ENCODE measurements around the gene ADCY1.

The ADCY1 gene

DNA sequence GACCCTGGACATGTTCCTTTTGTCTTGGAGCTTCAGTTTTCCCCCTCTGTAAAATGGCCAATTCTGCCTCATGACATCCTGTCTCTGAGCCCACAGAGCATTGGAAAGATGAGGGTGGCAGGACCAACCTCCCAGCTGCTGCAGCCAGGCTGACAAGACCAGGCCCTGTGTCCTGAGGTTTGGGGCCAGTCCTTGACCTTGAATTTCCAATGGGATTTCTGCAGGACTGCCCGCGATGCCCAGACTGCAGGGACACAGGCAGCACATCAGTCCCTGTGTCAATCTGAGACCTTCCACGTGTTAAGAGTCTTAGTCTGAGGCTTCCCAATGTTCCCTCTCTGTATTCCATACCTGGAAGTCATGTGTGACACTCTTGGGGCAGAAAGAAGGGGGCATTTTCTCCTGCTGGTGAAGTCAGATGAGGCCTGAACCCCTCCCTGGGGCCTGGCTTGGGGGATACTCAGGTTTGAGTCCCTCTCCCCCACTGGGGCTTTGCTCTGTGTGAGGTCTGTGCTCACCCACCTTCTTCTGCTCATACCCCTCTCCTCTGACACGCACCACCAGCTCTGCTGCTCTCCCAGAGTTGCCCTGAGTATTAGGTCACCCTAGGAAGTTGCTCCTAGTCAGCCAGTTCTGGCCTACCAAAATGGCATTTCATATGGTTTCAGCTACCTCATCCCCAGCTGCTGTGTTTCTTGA, 79.2 kb downstream of the ADCY1 start:
- DNase-seq: no peak

DNA sequence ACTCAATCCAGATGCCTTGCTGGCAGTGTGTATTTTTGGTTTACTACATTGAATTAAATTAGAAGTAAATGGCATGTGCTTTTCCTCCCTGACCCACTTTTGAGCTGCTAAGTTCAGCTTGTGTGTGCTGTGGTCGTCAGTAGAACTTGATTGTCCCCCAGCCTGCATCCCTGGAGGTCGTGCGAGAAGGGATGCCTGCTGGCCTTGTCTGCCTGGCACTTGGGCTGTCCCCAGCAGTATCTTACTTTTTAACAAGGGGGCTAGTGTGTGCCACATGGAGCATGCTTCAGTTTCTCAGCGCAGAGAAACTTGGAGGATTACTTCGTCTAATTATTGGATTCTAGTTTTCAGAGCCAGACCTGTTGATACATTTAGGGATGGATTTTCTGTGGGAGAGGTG, 80.2 kb downstream of the ADCY1 start:
- no peak for DNase-seq

DNA sequence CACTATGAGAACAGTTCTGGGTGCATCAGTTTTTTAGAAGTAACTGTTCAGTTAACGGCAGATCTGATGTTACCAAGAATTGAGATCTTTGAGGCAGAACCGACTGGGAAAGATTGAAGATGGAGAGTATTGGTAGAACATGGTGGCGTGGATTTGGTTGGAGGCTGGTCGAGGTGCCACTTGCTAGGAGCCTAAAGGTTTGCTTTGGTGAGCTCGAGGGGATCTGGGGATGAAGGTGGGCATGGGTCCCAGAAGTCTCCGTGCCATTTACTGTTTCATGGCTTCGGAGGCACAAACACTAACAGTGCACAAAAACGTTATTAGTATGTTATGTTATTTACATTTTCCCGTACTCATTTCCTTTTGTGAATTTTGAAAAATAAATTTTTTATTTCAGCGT, 81.4 kb downstream of the ADCY1 start:
- no peak for DNase-seq

DNA sequence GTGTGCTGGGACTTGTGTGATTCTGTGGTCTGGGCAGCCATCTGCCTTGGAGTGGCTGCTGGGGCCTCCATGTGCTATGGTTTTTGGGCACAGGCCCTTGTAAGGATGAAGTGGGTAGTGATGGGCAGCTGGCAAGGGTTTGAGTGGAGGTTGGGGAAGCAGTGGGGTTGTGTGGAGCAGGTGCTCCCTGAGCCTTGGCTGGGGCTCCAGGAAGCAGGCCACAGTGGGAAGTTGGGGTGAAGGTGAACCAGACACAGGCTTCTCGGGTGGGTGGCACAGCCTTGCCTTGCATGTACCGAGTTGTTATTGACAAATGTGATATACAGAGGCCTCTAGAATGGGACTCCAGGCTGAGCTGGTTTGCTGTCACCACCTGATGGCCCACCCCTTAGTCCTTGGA, 82.3 kb downstream of the ADCY1 start:
- no peak for DNase-seq

DNA sequence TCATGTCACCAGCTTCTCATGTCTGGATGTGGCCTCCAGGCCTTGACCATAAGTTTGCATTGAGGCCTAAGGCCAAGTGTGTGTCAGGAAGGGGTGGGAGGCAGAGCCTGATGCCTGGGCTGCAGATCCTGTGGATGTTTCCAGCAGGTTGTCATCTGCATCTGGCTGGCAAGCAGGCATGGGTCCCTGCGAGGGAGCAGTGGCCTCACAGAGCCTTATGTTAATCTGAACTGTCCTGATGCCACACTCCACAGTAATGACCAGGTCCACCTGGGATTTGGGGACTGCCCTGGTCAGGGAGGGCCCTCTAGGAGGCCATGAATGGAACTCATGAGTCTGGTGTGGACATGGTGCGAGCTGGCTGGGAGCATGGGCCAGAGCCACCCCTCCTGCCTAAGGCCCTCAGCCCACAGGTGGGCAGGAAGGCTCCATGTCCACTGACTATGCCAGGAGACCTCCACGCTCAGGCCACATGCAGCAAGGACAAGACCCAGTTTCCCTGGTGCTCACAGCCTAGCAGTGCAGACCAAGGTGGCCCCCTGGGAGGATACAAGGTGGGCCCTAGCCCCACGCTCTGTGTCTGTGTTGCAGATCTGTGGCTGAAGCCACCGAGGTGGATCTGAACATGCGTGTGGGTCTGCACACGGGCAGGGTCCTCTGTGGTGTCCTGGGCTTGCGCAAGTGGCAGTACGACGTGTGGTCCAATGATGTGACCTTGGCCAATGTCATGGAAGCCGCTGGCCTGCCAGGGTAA, 83.1 kb downstream of the ADCY1 start:
- DNase-seq: no peak

DNA sequence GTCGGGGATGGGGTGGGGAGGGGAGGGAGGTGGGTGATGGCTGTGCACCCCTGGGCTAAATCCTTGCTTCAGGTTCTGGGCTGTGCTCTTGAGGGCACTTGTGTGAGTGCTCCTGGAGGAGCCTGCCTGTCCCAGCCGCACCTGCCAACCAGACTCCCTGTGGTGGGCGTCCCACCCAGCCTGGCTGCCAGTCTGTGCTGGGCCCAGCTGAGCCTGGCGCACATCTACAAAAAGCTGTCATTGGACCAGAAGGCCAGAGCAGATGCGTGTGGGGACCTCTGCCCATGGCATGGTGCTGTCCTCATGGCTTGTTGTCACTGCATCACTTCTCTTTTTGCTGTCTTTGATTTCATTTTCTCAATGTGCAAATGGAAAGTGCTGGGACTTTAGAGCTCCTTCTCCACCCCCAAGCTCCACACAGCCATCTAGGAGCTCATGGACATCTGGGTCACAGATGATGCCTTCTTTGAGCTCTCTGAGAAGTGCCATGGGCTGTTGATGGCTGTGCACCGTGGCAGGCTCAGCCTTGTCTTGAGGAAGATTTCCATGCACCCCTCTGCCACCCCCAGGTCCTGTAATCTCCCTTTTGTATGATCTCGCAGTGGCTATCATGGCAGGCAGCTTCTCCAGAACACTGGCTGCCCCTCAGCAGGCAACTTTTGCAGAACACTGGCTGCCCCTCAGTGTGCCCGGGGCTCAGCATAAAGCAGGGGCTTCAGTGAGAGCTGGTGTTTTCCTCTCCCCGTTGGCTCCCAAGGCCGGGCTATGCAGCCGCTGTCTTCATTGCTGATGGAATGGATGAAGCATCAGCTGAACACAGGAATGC, 83.9 kb downstream of the ADCY1 start:
- no peak for DNase-seq

DNA sequence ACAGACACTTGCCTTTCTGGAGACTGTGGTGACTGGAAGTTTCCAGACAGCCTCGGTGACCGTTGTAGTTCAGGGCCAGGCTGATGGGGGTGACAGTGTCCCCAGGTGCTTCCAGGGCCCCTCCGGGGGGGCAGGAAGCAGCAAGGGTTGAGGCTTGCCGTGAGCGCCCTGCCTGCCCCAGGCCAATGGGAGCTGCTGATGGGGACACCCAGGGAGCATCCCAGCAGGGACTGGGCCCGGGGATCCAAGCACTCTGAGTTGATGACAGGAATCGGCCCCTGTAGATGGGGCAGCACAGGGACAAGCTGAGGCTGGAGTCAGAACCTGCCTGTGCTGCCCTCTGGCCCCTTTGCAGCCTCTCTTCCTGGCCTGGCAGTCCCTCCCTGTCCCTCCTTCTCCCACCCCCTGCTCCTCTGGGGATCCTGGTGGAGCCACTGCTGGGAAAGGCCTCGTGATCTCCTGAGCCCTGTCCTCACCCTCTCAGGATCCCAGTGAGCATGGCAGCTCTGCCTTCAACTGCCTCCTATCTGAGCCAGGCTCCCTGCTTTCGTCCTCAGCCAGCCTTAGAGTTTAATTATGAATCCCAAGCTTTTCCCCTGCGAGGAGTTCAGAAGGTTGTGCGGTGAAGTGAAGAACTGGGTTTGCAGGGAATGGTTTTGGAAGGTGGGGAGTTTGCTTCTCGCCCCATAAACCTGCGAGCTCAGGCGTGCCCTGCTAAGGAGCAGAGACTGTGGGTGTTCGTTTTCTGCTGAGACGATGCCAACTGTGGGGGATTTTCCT, 84.7 kb downstream of the ADCY1 start:
- DNase-seq: no peak

DNA sequence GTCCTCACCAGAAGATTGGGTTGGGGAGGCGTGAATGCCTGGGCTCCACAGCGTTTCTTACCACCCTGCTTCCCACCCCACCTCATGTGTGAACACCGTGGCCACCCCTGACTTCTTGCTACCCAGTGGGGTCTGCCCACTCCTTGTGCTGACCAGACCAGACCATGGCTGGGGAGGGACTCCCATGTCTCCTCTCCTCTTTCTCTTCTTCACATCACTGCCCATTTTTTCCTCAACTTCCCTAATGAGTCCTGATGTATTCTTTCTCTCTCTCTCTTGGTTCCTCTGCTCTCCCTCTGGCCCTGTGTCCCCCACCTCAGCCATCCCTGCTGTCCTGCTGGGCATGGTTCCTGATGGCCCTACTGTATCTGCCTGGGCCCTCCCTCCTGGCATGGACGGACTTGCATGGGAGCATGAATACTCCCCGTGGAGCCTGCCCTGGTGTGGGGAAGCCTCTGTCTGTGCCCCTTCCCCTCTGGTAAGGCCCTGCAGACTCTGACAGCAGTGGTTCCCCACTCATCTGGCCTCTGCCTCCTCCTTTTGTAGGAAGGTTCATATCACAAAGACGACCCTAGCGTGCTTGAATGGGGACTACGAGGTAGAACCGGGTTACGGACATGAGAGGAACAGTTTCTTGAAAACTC, 85.5 kb downstream of the ADCY1 start:
- DNase-seq: no peak

DNA sequence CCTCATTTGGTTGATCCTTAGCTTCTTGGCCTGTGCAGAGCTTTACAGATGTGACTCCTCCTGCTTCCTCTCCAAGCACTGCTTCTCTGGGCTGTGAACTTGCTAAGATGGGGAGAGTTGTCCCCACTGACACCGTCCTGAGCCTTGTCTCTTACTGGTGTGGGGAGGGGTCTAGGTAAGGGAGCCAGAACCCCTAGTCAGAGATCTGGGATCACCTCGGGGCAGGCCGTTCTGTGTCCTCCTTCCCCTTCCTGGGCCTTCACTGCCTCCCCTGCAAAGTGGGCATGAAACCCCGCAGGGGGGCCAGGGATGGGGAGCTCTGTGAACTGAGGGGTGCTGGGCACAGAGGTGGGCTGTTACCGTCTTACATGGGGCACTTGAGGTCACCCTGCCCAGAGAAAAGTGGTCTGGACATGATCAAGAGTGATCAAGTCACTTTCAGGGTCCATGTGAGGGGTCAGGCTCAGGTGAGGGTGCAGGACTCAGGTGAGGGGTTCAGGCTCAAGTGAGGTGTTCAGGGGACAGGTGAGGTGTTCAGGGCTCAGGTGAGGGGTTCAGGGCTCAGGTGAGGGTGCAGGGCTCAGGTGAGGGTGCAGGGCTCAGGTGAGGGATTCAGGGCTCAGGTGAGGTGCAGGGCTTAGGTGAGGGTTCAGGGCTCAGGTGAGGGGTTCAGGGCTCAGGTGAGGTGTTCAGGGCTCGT, 86.2 kb downstream of the ADCY1 start:
- peak; percentile 13 for DNase-seq

DNA sequence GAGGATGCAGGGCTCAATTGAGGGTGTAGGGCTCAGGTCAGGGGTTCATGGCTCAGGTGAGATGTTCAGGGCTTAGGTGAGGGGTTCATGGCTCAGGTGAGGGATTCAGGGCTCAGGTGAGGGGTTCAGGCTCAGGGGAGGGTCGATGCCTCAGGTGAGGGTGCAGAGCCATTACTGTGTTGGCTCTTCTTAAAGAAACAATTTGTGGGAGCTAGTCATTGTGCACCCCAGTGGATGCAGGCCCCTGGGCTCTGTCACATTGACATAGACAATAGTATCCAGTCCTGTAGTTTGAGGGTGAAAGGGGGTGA, 86.7 kb downstream of the ADCY1 start:
- peak; percentile 8 for DNase-seq

DNA sequence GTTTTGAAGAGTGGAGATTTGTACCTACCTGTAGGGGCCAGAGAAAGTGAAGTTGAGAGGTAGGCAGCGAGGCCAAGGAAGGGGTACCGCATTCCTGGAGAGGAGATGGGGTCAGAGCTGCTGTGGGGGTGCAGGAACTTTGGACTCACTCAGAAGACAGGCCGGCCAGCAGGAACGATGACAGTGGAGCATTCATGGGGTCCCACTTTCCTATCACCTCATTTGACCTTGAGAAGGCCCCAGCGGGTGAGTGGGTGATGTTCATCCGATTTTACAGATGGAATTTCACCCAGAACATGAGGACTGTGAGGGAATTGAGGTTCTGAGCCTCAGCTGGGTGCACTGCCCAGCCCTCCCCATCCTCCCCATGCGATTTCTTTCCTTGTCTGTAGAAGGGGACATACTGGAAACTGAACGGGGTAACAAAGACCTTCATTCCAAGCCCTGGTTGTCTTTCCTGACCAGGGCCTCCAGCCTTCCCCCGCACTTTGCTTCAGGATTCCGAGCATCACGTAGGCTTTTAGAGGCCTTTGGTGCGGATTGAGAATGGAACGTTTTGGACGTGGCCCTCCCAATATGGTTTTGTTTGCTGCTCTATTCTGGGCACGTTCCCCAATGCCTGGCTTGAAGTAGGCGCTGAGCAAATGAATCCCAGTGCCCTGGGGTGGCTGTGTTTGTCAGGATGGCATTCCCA, 87.3 kb downstream of the ADCY1 start:
- peak; percentile 15 for DNase-seq

DNA sequence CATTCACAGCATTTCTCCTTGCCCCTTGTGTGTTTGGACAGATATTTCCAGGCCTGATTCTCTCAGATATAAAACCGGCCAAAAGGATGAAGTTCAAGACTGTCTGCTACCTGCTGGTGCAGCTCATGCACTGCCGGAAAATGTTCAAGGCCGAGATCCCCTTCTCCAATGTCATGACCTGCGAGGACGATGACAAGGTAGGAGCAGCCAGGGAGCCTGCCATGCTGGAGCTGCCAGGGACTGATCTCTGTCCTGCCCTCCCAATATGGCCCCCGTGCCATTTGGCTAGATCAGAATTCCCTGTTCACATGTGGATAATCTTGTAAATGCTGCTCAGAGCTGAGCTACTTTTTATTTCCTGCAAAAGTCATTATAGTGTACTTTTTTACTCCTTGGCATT, 87.8 kb downstream of the ADCY1 start:
- DNase-seq: peak; percentile 22

DNA sequence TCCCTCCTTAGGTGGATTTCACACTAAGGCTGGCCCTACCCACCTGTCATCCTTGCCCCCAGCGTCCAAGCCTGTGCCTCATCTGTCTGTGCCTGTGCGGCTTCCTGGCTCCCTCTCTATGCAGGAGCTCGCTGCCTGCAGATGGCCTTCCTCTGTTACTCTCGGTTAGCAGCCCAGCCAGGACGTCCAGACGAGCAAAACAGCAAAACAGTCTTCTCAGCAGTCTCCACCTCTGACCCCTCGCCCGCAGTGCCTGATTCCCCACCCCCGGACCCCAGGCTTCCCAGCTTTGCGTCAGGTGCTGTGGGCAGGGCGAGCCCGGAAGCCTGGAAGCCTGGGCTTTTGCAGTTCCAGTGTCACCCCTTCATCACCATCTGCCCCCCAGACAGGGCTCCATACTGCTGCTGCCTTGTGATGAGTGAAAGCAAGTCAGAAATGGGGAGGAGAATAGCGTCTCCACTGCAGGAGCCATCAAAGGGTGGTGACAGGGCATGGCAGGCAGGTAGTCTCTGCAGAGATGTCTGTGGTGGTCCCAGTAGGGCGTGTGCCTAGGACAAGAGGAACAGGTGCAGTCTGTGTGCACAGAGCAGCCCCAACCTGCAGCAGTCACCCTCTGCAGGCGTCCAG, 88.5 kb downstream of the ADCY1 start:
- DNase-seq: peak; percentile 32

DNA sequence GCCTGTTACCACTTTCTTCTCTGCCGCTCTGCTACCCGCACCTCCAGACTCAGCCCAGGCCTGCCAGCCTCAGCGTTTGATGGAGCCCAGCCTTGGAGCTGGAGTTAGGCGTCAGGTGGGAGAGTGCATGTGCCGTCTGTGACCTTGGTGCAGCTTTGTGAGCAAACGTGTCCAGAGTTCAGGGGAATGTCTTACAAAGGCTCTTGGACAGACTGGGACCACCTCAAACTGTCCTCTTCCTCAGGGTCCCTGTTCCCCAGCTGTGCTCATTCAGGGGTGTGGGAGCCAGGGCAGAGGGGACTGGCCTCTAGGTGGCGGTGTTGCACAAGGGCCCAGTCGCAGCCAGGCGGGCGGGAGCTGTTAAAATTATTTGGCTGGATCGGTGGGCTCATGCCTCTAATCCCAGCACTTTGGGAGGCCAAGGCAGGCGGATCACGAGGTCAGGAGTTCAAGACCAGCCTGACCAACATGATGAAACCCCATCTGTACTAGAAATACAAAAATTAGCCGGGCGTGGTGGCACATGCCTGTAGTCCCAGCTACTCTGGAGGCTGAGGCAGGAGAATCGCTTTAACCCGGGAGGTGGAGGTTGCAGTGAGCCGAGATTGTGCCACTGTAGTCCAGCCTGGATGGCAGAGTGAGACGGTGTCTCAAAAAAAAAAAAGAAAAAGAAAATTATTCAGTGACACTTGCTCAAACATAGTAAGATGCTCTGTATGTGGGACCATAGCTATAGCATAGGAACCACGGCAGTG, 89.2 kb downstream of the ADCY1 start:
- DNase-seq: peak; percentile 73

DNA sequence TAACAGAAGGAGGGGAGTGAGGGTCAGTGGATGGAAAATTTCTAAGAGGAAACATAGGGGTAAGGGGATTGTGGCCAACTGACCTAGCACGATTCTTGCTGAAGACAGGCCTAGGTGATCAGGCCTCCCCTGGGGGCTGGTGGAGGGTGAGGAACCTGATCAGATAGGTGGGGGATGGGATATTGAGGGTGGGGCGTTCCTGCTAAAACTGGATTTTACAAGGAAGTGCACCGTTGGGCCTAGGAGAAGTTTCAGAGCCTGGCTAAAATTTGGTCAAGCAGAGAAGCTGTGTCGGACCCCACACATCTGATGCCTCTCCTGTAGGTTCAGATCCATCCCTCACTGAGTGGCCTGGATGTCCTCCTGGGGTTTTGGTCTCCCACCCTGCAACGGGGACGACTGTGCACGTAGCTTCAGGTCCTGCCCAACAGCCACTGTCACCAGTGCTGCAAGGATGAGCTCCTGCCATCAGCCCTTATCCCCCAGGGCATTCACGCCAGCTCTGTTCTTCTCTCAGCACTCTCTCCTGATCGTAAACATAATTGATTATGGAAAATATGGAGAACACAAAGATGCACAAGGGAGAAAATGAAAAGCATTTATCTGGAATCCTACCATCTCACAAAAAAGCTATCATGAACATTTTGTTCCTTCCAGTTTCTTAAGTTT, 89.9 kb downstream of the ADCY1 start:
- peak; percentile 20 for DNase-seq

DNA sequence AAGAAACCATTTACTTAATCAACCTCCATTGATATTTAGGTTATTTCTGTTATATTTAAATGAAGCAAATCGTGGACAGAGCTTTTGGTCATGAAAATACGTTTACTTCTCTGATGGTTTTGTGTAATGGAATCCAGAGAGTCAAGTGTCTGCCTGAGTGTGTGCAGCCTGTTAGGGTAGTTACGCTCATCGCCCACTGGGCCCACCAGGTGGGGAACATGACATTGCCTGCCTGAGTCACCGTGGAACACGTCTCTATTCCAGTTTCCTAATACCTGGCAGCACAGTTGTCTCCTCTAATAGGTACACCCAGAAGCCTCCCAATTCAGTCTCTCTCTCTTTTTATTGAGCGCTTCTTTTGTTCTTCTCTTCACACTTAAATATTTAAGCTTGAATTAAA, 91.0 kb downstream of the ADCY1 start:
- DNase-seq: no peak

DNA sequence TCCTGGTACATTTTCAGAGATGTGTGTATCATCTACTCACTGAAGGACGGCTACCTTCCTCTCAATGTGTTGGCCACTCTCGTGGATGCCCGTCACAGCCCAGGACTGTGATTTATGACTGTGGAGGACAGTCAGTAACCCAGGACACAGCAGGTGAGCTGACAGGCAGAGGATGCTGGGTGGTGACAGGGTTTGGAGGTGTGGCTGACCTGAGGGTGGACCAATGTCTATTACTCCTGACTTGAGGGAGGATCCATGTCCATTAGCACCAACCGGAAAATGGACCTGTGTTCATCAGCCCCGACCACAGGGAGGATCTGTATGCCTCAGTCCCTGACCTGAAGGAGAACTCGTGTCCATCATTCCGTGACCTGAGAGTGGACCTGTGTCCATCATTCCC, 96.1 kb downstream of the ADCY1 start:
- peak; percentile 3 for DNase-seq

DNA sequence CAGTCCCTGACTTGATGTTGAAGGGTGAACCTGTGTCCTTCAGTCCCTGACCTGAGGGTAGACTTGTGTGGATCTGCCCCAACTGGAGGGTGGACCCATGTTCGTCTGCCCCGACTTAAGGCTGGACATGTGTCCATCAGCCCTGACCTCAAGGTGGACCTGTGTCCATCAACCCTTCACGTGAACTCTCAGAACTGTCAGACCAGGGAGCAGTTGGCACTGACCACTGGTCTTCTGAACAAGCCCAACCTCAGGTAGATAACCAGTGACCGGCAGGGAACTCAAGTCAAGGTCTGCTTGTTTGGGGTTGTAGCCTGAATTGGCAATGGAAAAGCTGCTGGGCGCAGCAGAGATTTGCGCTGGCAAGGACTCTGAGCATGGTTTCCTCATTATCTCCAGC, 96.5 kb downstream of the ADCY1 start:
- DNase-seq: peak; percentile 35

DNA sequence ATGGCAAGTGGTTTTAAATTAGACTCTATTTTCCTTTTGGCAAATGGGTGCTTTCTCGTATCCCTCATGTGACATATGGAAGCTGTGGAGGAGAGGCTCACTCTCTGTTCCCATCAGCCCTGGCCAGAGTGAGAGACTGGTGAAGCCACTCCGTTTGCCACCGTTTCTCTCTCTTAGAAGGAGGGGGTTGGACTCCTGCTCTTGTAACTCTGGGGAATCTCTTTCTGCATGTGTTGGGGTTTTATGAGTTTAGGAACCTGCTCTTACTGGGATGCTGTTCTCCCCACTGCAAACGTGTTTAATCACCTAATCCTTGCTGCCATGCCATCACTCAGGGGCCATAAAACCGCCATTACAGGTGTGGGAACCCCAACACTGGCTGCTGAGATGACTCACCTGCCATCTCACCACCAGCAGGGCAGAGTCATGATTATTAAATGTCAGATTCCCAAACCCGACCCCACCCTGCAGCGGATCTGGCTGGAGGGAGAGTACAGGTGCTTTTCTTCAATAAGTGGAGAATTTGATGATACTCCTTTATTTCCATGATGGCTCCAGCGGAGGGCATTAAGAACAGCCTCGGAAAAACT, 103.2 kb downstream of the ADCY1 start:
- DNase-seq: peak; percentile 18

Data from activated CD8-positive, alpha-beta memory T cell treated with anti-CD3 and anti-CD28 coated beads, Interleukin-2, amount 50 U/mL, for 48 hours (primary cell).